Esophagus muscularis mucosa (tissue), 4 donors: ENCODE results near the gene CPLX1. TPM values are rescaled to one million over a fixed set of nuclear protein-coding genes. Genes with fewer than 3 reads are reported as not detected.

Source experiments
- DNase-seq: peaks from one replicate; pipeline ENCODE4 v3.0.0-alpha.2; 2017; ENCODE audit errors: extremely low spot score
- H3K27ac ChIP-seq, 4 donors: fragments of 200-600 bp; sonication (generic); replicated peaks in 1 of 4; 1 replicate in 3 of 4; 2 replicates in 1 of 4; pipeline ENCODE4 v1.5.1; 2016 to 2019; ENCODE audit warnings: mild to moderate bottlenecking in 1 of 4
- H3K27me3 ChIP-seq, 4 donors: fragments of 200-600 bp; sonication (generic); one replicate each; pipeline versions ENCODE4 v1.5.1 to v1.6.0; 2016 to 2019
- H3K36me3 ChIP-seq, 4 donors: fragments of 200-600 bp; sonication (generic); one replicate each; pipeline ENCODE4 v1.5.1; 2016 to 2019
- H3K4me1 ChIP-seq, 4 donors: fragments of 200-600 bp; sonication (generic); one replicate each; pipeline ENCODE4 v1.5.1; 2016 to 2019
- H3K4me3 ChIP-seq, 4 donors: fragments of 200-600 bp; sonication (generic); 1 replicate in 2 of 4; 2 replicates in 2 of 4; pipeline ENCODE4 v1.5.1; 2016 to 2019; ENCODE audit warnings: mild to moderate bottlenecking in 4 of 4, moderate library complexity in 1 of 4
- H3K9me3 ChIP-seq, 4 donors: fragments of 200-600 bp; sonication (generic); 1 replicate in 3 of 4; 2 replicates in 1 of 4; pipeline ENCODE4 v1.5.1; 2016 to 2019
- CTCF ChIP-seq, 3 experiments: fragments of 200-600 bp in 2 of 3; fragments of 450-650 bp in 1 of 3; sonication (generic) in 2 of 3; IDR thresholded peaks; one replicate each; pipeline ENCODE4 v1.5.1; 2017 to 2019; ENCODE audit warnings: antibody characterized with exemption in 3 of 3, mild to moderate bottlenecking in 2 of 3, moderate library complexity in 1 of 3
- EP300 ChIP-seq: sonication (generic); formaldehyde crosslinking; IDR thresholded peaks from one replicate; pipeline ENCODE4 v1.6.1; 2017; ENCODE audit warnings: antibody characterized with exemption
- POLR2A ChIP-seq: fragments of 450-650 bp; IDR thresholded peaks from one replicate; pipeline ENCODE4 v1.6.1; 2017; ENCODE audit warnings: antibody characterized with exemption, moderate library complexity, mild to moderate bottlenecking, low read depth
- POLR2AphosphoS5 ChIP-seq, 2 donors: sonication (generic); formaldehyde crosslinking; IDR thresholded peaks; one replicate each; pipeline ENCODE4 v1.6.1; 2017; ENCODE audit warnings: antibody characterized with exemption in 2 of 2
- WGBS: methylation state at CpG from one replicate; pipeline ENCODE4 v1.1.5; 2018; 5-methylcytosine and 5-hydroxymethylcytosine counted together
- intact Hi-C: fragments of 100-400 bp; cut with DNase I; formaldehyde crosslinking; loops from one replicate; pipeline ENCODE4 v1.15.1; 2023
- total RNA-seq, 4 donors: library from RNA; depleted of rRNA; stranded (reverse); fragments of >200 nt; gene quantifications; one replicate each; pipeline versions ENCODE4 v1.1.0 to v1.2.1, GENCODE V29; 2016

CPLX1 gene
- total RNA-seq, 4 donors from 2014 or later = 1.1 to 1.6 (median 1.3) TPM

GRCh38 chr4:786074-786741 lies 39.7 kb downstream of the CPLX1 start:
- Histone ChIP-seq H3K4me3 (peak overlapping the region; percentile 47 to 64 (median 52)), H3K9me3 (no peaks in the 10 kb centered on the region), H3K36me3 (no peaks in the 10 kb centered on the region), H3K27ac (peak overlapping the region; percentile 62 to 78 (median 72)), H3K27me3 (peaks cover 6 to 67% (median 24%) of the 10 kb centered on the region in 4 donors), H3K4me1 (peaks cover 25 to 55% (median 43%) of the 10 kb centered on the region in 4 donors)
- intact Hi-C loops = no loop called here
- no peak for DNase-seq
- 4% methylated on average over 13 of the region's 72 CpGs for WGBS
- TF ChIP-seq POLR2A = no peak
- TF ChIP-seq CTCF (IDR thresholded peaks at IDR 0.05) = no peak
- no peak for TF ChIP-seq POLR2AphosphoS5 (IDR thresholded peaks at IDR 0.05)
- no peak for TF ChIP-seq EP300

DNA sequence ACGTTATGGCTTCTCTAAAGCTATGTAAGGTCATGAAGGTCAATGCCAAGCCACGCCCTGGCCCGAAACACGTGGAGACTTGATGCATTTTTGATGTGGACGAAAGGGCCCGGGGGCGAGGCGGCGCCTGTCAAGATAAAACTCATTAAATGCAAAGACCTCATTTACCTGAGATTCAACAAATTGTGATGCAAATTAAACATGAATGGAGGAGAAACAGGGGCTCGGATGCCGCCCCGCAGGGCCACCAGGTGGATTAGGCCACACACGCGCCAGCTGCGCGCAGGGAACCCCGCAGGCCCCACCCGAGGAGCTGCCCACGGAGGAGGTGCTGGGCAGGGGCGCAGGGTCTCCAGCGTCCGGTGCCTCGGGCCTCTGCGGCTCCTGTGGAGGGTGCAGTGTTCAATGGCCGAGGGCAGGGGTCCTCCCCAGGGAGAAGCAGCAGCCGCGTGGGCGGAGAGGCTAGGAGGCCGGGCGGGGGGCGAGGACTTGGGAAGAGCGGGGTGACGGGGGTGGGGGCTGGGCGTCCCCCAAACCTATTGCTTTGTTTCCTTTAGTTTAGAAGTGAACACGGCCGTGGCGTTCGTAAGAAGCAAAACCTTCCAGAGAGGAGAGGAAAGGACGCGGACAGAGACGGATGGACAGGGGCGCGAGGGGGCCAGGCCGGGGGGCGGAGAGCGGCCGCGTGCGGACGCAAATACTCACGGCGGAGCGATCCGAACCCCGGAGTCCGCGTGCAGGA lies 40.4 kb downstream of the CPLX1 start:
- intact Hi-C loops = no loop called here
- Histone ChIP-seq H3K4me3 (peak overlapping the region; percentile 47 to 64 (median 52)), H3K27ac (peak overlapping the region; percentile 62 to 78 (median 72)), H3K36me3 (no peaks in the 10 kb centered on the region), H3K9me3 (no peaks in the 10 kb centered on the region), H3K27me3 (peaks cover 6 to 61% (median 24%) of the 10 kb centered on the region in 4 donors), H3K4me1 (peaks cover 25 to 61% (median 50%) of the 10 kb centered on the region in 4 donors)
- DNase-seq = no peak
- WGBS = 25% methylated on average over 50 of the region's 57 CpGs
- TF ChIP-seq POLR2A (no peak), CTCF (IDR thresholded peaks at IDR 0.05) (no peak), POLR2AphosphoS5 (IDR thresholded peaks at IDR 0.05) (no peak), EP300 (no peak)

DNA sequence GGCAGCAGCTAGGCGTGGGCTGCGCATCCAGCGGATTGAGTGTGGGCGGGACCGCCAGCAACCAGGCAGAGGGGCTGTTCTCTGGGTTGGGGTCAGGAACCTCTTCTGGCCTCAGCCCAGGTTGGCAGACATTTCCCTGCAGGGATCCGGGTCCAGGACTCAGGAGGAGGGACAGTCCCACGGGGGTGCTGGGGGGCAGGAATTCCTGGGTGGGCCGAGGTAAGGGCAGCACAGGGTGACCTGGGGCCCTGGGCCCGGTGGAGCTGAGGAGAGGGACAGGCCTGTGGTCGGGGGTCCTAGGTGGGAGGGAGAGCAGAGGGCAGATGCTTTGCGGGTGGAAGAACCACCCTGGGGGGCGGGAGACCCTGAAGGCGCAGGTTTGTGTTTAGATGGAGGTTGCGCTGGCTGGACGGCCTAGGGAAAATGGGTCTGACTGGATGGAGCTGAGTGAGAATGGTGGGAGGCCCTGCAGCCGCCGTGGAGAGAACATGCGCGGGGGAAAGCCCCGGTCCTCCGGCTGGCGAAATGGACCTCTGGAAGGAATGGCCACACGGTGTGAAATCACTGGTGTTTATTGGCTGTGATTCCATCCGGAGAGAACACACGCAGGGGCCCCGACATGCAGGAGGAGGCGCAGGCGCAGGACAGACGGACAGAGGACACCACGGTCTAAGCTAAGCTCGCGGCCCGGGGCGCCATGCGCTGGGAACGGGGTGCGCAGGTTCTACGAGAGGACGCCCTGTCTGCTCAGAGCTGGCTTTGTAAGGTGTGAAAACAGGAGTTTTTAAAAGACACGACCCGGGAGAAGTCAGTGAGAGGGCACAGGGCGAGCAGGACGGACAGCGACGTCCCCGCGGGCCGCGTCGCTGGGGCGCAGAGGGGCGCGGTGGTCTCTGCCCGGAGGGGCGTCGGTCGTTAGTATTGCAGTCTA lies 41.3 kb downstream of the CPLX1 start:
- intact Hi-C loops = no loop called here
- peaks cover 6 to 53% (median 24%) of the 10 kb centered on the region in 4 donors for H3K27me3 ChIP-seq
- DNase-seq = no peak
- H3K36me3 ChIP-seq = peaks cover 0 to 6% (median 2%) of the 10 kb centered on the region in 4 donors
- H3K4me3 ChIP-seq = peak overlapping the region in 1 of 4 donors; percentile 47
- no peaks in the 10 kb centered on the region for H3K9me3 ChIP-seq
- 80% methylated on average over 57 of the region's 57 CpGs for WGBS
- no peak overlapping the region for H3K27ac ChIP-seq
- peaks cover 32 to 70% (median 58%) of the 10 kb centered on the region in 4 donors for H3K4me1 ChIP-seq
- TF ChIP-seq POLR2A (no peak), POLR2AphosphoS5 (IDR thresholded peaks at IDR 0.05) (no peak)

- TF ChIP-seq EP300 (no peak), POLR2AphosphoS5 (IDR thresholded peaks at IDR 0.05) (peak; percentile 97 to 99), CTCF (IDR thresholded peaks at IDR 0.05) (peak in 1 of 3 experiments; percentile 9), POLR2A (peak; percentile 96)
- DNase-seq = peak; percentile 100
- WGBS = 0% methylated on average over 23 of the region's 57 CpGs
- intact Hi-C loops = no loop called here
- Histone ChIP-seq H3K4me3 (peak overlapping the region; percentile 86 to 100 (median 94)), H3K4me1 (peaks cover 40 to 79% (median 63%) of the 10 kb centered on the region in 4 donors), H3K27me3 (peaks cover 6 to 25% (median 19%) of the 10 kb centered on the region in 4 donors), H3K9me3 (no peaks in the 10 kb centered on the region), H3K27ac (peak overlapping the region; percentile 83 to 96 (median 94)), H3K36me3 (peaks cover 8 to 35% (median 25%) of the 10 kb centered on the region in 4 donors)
Observed at GRCh38 chr4:781493-782216, 44.3 kb downstream of the CPLX1 start.
